ENCODE measurements around the gene POC1A.

- no peak for TF ChIP-seq LEF1 (IDR thresholded peaks at IDR 0.05; ENCODE audit: borderline replicate concordance)
- no peak for TF ChIP-seq BHLHE40 (IDR thresholded peaks at IDR 0.05; ENCODE audit: borderline replicate concordance)
- TF ChIP-seq ZNF384 (IDR thresholded peaks at IDR 0.05) = no peak
- TF ChIP-seq L3MBTL2 (conservative IDR thresholded peaks at IDR 0.05) = no peak
- TF ChIP-seq SP1 (IDR thresholded peaks at IDR 0.05) = no peak
- TF ChIP-seq FOXM1 (IDR thresholded peaks at IDR 0.05; ENCODE audit: borderline replicate concordance) = no peak
- no peak for TF ChIP-seq SUZ12 (IDR thresholded peaks at IDR 0.05)
- TF ChIP-seq TARDBP (IDR thresholded peaks at IDR 0.05) = no peak
Measured at GRCh38 chr3:52076896-52077780, 77.1 kb downstream of the POC1A start.

Measured in HEK293T (cell line).